Progenitor cell of endocrine pancreas (in vitro differentiated cells): ENCODE measurements around the gene PKLR. TPM values are rescaled to one million over a fixed set of nuclear protein-coding genes. Genes with fewer than 3 reads are reported as not detected.

Experiments used
- DNase-seq: peaks from one replicate; pipeline ENCODE4 v3.0.0; 2021; ENCODE audit warnings: low spot score; ENCODE audit not compliant: unreplicated experiment
- H3K27ac Mint-ChIP-seq: 2 replicates; pipeline ENCODE4 v1.8.0; 2021; ENCODE audit warnings: mild to moderate bottlenecking, moderate library complexity, mixed read lengths
- H3K27me3 Mint-ChIP-seq: 2 replicates; pipeline ENCODE4 v1.8.0; 2021; ENCODE audit warnings: mixed read lengths
- H3K36me3 Mint-ChIP-seq: 2 replicates; pipeline ENCODE4 v1.8.0; 2022; ENCODE audit warnings: mixed read lengths; ENCODE audit not compliant: insufficient read depth
- H3K4me1 Mint-ChIP-seq: 2 replicates; pipeline ENCODE4 v1.8.0; 2021; ENCODE audit warnings: low read depth, mixed read lengths
- H3K4me3 Mint-ChIP-seq: 2 replicates; pipeline ENCODE4 v1.8.0; 2021; ENCODE audit warnings: low read depth, mild to moderate bottlenecking, moderate library complexity, mixed read lengths
- H3K9me3 Mint-ChIP-seq: 2 replicates; pipeline ENCODE4 v1.8.0; 2021; ENCODE audit warnings: low read depth, mixed read lengths
- total RNA-seq: library from RNA; stranded (reverse); gene quantifications from 2 replicates; pipeline ENCODE4 v1.2.1, GENCODE V29; 2021
- TF ChIP-seq, protein P1 (sequence below): fragments of 200-600 bp; sonication (generic); IDR thresholded peaks from one replicate; pipeline ENCODE4 v1.5.0; 2021; ENCODE audit warnings: antibody characterized with exemption, mild to moderate bottlenecking; ENCODE audit not compliant: unreplicated experiment

PKLR gene
- total RNA-seq, 1 donor from 2014 or later: 0.57 TPM

DNA sequence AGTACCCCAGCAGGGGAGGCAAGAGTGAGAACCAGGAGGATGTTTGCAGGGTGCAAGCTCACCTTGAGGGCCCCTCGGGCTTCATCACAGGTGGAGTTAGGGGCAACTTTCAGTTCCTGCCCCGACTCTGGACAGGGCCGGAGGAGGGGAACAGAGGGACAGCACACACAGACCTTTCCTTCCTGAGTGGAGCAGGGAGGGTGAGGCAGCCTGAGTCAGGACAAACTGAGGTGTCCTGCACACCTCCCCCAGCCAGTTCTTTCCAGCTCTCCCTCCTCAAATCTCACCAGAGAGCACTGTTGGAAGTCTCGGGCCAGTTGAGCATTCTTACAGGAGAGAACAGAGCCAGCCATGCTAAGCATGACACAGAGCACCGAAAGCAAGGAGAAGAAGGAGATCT lies 47.4 kb downstream of the PKLR start:
- DNase-seq: no peak
- peak overlapping the region; percentile 81 for H3K4me3 Mint-ChIP-seq
- TF ChIP-seq, protein P1, sequence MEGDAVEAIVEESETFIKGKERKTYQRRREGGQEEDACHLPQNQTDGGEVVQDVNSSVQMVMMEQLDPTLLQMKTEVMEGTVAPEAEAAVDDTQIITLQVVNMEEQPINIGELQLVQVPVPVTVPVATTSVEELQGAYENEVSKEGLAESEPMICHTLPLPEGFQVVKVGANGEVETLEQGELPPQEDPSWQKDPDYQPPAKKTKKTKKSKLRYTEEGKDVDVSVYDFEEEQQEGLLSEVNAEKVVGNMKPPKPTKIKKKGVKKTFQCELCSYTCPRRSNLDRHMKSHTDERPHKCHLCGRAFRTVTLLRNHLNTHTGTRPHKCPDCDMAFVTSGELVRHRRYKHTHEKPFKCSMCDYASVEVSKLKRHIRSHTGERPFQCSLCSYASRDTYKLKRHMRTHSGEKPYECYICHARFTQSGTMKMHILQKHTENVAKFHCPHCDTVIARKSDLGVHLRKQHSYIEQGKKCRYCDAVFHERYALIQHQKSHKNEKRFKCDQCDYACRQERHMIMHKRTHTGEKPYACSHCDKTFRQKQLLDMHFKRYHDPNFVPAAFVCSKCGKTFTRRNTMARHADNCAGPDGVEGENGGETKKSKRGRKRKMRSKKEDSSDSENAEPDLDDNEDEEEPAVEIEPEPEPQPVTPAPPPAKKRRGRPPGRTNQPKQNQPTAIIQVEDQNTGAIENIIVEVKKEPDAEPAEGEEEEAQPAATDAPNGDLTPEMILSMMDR: no peak
- peaks cover 11% of the 10 kb centered on the region for H3K36me3 Mint-ChIP-seq
- H3K27ac Mint-ChIP-seq: peak overlapping the region; percentile 67
- peaks cover 21% of the 10 kb centered on the region for H3K4me1 Mint-ChIP-seq
- H3K9me3 Mint-ChIP-seq: no peaks in the 10 kb centered on the region
- no peaks in the 10 kb centered on the region for H3K27me3 Mint-ChIP-seq

GRCh38 chr1:155253208-155253607 lies 48.0 kb downstream of the PKLR start:
- H3K27ac Mint-ChIP-seq: peak overlapping the region; percentile 67

GRCh38 chr1:155251566-155251965 lies 49.7 kb downstream of the PKLR start:
- H3K27ac Mint-ChIP-seq: no peak overlapping the region
- TF ChIP-seq, protein P1: no peak
- no peaks in the 10 kb centered on the region for H3K27me3 Mint-ChIP-seq
- peaks cover 21% of the 10 kb centered on the region for H3K4me1 Mint-ChIP-seq
- no peaks in the 10 kb centered on the region for H3K9me3 Mint-ChIP-seq
- no peak overlapping the region for H3K4me3 Mint-ChIP-seq
- H3K36me3 Mint-ChIP-seq: peaks cover 7% of the 10 kb centered on the region
- no peak for DNase-seq

More at GRCh38 chr1:155253208-155253607, 48.0 kb downstream of the PKLR start:
- H3K4me1 Mint-ChIP-seq: peaks cover 21% of the 10 kb centered on the region
- TF ChIP-seq, protein P1: no peak
- H3K36me3 Mint-ChIP-seq: peaks cover 8% of the 10 kb centered on the region
- DNase-seq: no peak
- H3K4me3 Mint-ChIP-seq: peak overlapping the region; percentile 81
- H3K9me3 Mint-ChIP-seq: no peaks in the 10 kb centered on the region
- H3K27me3 Mint-ChIP-seq: no peaks in the 10 kb centered on the region

DNA sequence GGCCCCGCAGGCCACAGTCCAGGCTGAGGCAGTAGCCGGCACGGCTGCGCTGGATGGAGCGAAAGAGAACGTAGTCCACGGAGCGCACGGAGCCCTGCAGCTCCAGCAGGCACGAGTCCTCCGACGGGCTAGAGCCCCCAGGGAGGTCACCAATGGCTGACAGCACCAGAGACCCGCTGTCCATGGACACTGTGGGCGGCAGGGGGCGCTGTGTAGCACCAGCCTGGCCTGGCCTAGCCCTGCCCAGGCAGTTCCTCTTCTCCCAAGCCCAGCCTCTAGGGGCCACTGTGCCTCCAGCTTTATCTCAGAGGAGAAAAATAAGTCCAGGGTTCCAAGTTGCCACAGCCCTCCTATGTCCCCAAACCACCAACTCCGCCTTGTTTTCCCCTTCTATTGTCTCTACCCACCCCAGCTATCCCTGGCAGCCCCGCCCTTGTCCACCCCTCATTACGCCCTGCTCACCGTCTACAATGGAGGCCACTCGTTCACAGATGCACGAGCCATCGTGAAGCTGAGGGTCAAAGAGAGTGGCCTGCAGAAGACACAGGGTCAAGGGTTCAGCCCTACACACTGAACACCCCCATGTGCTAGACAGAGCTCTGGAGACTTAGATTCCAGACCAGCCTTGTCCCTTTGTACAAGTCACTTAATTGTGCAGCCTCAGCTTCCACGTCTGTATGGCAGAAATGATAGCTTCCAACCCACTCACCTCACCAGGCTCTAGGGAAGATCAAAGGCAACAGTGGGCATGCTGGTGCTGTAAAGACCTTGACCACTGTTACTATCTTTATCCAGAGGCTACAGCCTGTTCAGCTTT lies 50.4 kb downstream of the PKLR start:
- peaks cover 20% of the 10 kb centered on the region for H3K4me1 Mint-ChIP-seq
- no peaks in the 10 kb centered on the region for H3K27me3 Mint-ChIP-seq
- TF ChIP-seq, protein P1: peak; percentile 99
- no peak overlapping the region for H3K4me3 Mint-ChIP-seq
- peak overlapping the region; percentile 85 for H3K27ac Mint-ChIP-seq
- DNase-seq: peak; percentile 97
- peaks cover 9% of the 10 kb centered on the region for H3K36me3 Mint-ChIP-seq
- no peaks in the 10 kb centered on the region for H3K9me3 Mint-ChIP-seq

DNA sequence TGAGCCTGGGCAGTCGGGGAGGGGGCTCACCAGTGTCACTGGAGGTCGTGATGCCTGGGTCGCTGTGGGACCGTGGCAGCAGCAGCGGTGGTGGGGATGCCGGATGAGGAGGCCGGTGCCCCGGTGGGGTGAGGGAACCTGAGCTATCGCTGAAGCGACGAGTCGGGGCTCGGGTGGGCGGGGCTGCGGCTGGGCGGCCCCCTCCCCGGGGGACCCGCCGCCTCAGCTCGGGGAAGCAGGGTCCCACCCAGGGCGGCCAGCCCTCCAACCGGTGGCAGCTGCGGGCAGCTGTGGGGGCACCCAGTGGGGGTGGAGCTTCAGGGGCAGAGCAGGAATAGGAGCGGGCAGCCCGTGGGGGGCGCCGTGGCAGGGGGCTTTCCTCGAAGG lies 51.0 kb downstream of the PKLR start:
- Mint-ChIP-seq H3K27ac (no peak overlapping the region), H3K27me3 (no peaks in the 10 kb centered on the region), H3K4me3 (no peak overlapping the region), H3K9me3 (no peaks in the 10 kb centered on the region), H3K4me1 (peaks cover 17% of the 10 kb centered on the region), H3K36me3 (peaks cover 9% of the 10 kb centered on the region)
- DNase-seq: no peak
- TF ChIP-seq, protein P1: no peak
